Measurements from ENCODE around the gene CSNK1G1. TPM values are rescaled to one million over a fixed set of nuclear protein-coding genes. Genes with fewer than 3 reads are reported as not detected.
A peak's percentile ranks its signal among the peaks of the same experiment; 100 is the strongest.

The CSNK1G1 gene
- total RNA-seq, 4 donors from 2014 or later = 16.5 to 41.8 (median 33.3) TPM

- DNase-seq = no peak
- intact Hi-C loops (cut with DNase I; ENCODE audit: low total_unique reads) = no loop called here
These were observed 146.2 kb downstream of the CSNK1G1 start for GRCh38 chr15:64209680-64210334.

GRCh38 chr15:64205202-64205601, 150.8 kb downstream of the CSNK1G1 start:
- no peaks in the 10 kb centered on the region for H3K36me3 ChIP-seq
- intact Hi-C loops (cut with DNase I; ENCODE audit: low total_unique reads) = no loop called here
- H3K27ac ChIP-seq = no peak overlapping the region
- H3K4me1 ChIP-seq = no peaks in the 10 kb centered on the region
- no peak overlapping the region for H3K4me3 ChIP-seq
- no peaks in the 10 kb centered on the region for H3K9me3 ChIP-seq
- no peak for TF ChIP-seq CTCF (IDR thresholded peaks at IDR 0.05)
- TF ChIP-seq POLR2A (IDR thresholded peaks at IDR 0.05) = no peak
- H3K27me3 ChIP-seq = no peaks in the 10 kb centered on the region
- DNase-seq = no peak

More at GRCh38 chr15:64209680-64210334, 146.2 kb downstream of the CSNK1G1 start:
- Histone ChIP-seq H3K36me3 (no peaks in the 10 kb centered on the region), H3K4me1 (no peaks in the 10 kb centered on the region), H3K4me3 (no peak overlapping the region), H3K27ac (no peak overlapping the region), H3K9me3 (no peaks in the 10 kb centered on the region), H3K27me3 (no peaks in the 10 kb centered on the region)
- TF ChIP-seq POLR2A (IDR thresholded peaks at IDR 0.05) (no peak), CTCF (IDR thresholded peaks at IDR 0.05) (peak; percentile 30 to 48 (median 38))

GRCh38 chr15:64197425-64197824, 158.5 kb downstream of the CSNK1G1 start:
- Histone ChIP-seq H3K27ac (peak overlapping the region in 1 of 2 donors; percentile 41), H3K4me3 (no peak overlapping the region), H3K27me3 (no peaks in the 10 kb centered on the region), H3K9me3 (no peaks in the 10 kb centered on the region), H3K4me1 (no peaks in the 10 kb centered on the region), H3K36me3 (no peaks in the 10 kb centered on the region)
- TF ChIP-seq CTCF (IDR thresholded peaks at IDR 0.05) (no peak), POLR2A (IDR thresholded peaks at IDR 0.05) (no peak)
- intact Hi-C loops (cut with DNase I; ENCODE audit: low total_unique reads) = no loop called here
- DNase-seq = no peak

GRCh38 chr15:64193971-64194370, 162.0 kb downstream of the CSNK1G1 start:
- Histone ChIP-seq H3K36me3 (no peaks in the 10 kb centered on the region), H3K27me3 (no peaks in the 10 kb centered on the region), H3K27ac (no peak overlapping the region), H3K4me3 (no peak overlapping the region), H3K4me1 (no peaks in the 10 kb centered on the region), H3K9me3 (no peaks in the 10 kb centered on the region)
- DNase-seq = no peak
- intact Hi-C loops (cut with DNase I; ENCODE audit: low total_unique reads) = no loop called here
- TF ChIP-seq POLR2A (IDR thresholded peaks at IDR 0.05) (no peak), CTCF (IDR thresholded peaks at IDR 0.05) (no peak)

- H3K9me3 ChIP-seq = no peaks in the 10 kb centered on the region
- intact Hi-C loops (cut with DNase I; ENCODE audit: low total_unique reads) = no loop called here
- no peak overlapping the region for H3K27ac ChIP-seq
- H3K27me3 ChIP-seq = no peaks in the 10 kb centered on the region
- no peaks in the 10 kb centered on the region for H3K36me3 ChIP-seq
- no peak for TF ChIP-seq CTCF (IDR thresholded peaks at IDR 0.05)
- no peak for TF ChIP-seq POLR2A (IDR thresholded peaks at IDR 0.05)
- DNase-seq = no peak
- H3K4me3 ChIP-seq = no peak overlapping the region
- H3K4me1 ChIP-seq = no peaks in the 10 kb centered on the region
These were observed 163.8 kb downstream of the CSNK1G1 start for GRCh38 chr15:64191971-64192830.

Data from uterus (tissue), 4 donors.